ENCODE results near the gene ZNF124.
"Not testable (repeated sequence)": the region's sequence is repeated elsewhere in the genome, so short reads cannot be mapped to it uniquely, and the experiment has no call there.

ZNF124 gene

GRCh38 chr1:247171875-247172563 lies at the start of gene ZNF124:
ZNF124 (minus strand) TSS chr1:247172020; CDS start chr1:247171877, 143 bp downstream.
- peak; percentile 60 for DNase-seq

GRCh38 chr1:247220280-247220679 lies 48.5 kb upstream of the ZNF124 start:
- not testable (repeated sequence) for DNase-seq

DNA sequence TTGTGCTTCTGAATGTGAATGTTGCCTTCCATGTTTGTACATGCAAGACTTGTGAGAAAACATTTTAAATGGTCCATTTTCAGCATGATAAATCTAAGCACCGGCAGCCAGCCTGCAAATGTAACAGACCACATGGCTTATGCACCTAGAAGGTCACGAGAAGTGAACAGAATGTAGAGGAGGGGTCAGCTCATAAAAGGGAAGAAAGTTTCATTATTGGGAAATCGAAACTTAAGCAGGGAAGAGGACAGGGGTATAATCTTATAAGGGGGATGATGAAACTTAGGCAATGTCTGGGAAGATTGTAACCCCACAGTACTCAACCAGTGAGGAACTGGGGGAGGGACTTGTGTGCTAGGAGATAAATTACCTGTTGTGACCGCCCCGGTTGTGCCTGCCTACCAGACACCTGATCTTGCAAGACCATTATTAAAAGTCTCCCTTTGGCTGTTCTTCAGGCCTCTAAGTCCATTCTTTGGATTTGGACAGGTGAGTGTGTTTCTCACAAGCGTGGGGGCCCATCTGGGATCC lies 46.4 kb upstream of the ZNF124 start:
- DNase-seq = peak; percentile 64

DNA sequence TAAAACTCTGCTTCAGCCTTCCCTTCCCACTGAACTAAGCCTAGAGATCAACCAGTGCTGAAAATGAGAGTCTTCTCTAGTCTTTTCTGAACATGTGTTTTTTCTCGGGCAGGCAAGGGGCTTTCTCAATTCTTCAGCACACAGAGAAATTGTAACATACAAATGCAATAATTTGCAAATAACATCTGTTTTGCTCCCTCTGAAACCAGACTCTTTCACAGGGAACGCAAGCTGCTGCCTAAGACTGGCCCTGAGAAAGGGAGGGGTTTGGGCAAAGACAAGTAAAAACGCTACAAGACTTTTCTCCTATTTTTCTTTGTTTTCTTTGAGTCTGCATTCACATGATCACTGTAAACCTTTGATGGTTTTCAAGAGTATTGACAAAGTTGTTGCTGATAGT lies 44.4 kb upstream of the ZNF124 start:
- no peak for DNase-seq

DNA sequence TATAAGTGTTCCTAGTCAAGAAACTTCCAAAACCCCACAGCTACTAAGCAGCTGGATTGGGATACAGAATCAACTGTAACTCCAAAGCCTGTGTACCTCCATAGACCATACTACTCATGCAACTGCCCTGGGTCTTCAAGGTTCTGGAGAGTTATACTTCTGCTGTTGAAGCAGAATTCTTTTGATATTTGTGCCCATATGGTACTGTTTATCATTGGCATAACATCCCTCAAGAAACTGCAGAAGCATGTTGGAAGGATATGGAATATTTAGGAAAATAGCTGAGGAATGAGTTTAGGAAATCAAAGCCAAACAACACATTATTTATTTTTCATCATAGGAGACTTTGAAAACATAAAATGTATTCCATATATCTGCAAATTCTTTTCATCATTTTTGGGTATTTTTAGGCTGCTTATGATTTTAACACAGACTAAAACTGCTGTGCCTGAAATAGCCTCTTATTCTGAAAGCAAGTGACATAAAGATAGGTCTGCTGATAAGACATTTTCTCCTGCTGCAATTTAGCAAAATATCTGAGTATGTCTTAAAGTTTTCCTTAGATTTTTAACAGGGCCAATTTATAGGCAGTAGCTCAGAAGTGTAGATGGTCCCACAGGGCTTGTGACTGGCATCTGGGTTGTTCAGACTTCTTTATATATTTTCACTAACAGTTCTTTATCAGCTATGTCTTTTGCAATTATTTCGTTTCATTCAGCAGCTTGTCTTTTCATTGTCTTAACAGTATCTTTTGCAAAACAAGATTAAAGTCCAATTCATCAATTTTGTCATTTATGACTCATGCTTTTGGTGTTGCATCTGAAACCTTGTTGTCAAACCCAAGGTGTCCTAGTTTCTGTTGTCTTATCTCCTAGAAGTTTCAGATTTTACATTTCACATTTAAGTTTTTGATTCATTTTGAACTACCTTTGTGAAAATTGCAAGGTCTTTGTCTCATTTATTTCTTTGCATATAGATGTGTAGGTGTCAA lies 41.1 kb upstream of the ZNF124 start:
- peak; percentile 54 for DNase-seq

DNA sequence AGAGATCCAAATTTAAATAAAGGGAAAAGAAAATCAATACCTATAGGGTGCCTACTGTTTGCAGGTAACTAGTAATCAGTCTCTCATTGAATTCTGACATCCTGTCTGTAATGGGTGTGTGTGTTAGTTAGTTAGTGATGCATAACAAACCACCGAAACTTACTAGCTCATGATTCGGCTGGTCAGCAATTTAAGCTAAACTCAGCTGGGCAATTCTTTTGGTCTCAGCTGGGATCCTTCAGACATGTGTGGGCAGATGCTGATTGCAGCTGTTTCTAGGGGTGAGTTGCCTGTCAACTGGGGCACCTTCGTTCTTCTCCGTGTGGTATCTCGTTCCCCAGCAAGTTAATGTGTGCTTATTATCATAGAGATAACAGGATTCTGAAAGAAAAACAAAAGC lies 40.2 kb upstream of the ZNF124 start:
- DNase-seq = peak; percentile 48

DNA sequence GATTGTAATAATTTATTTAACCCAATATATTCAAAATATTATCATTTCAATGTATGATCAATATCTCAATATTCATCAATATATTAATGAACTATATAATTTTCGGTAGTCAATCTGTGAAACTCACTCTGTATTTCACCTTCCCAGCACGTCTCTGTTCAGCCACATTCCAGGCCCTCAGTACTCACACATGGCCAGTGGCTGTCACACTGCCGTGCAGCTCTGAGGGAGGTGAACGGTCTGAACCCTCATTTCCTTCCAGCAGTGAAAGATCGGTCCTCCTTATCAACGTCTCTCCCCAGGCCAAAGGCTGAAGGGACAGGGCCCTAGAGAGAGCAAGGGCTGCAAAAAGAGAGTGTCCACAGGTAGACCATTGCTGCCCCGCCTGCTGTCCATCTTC lies 39.5 kb upstream of the ZNF124 start:
- DNase-seq = peak; percentile 42

DNA sequence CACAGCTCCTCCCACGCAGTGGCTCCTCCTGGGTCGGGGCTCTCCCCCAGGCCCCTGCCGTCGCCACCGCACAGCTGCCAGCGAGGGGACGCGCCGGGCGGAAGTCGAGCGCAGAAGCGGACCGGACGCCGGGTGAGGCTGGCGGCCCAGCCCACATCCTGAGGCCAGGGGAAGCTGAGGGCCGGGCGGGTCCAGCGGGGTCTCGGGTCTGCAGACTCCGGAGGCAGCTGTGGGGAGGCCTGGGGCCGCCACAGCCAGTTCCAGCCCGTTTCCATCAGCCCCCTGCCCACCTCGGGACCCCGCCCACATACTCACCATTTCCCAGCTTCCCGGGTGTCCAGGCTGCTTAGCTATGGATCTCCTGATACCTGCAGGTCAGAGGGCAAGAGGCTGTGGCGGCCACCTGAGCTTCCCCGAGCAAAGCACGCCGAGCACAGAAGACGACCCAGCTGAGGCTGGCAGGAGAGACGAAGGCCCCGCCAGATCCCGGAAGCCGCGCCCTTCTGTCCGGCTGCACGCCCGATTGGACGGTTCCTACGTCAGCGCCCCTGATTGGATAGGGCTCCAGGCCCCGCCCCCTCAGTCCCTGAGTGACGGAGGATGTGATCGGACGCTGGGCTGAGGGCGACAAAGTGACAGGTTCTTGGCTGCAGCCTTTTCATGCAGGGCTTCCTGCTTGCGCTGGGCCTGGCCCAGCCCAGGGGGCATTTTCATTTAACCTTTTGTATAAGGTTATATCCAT lies 38.7 kb upstream of the ZNF124 start:
- DNase-seq = peak; percentile 99

- no peak for DNase-seq
These were observed 38.2 kb upstream of the ZNF124 start for GRCh38 chr1:247210062-247210375.

DNA sequence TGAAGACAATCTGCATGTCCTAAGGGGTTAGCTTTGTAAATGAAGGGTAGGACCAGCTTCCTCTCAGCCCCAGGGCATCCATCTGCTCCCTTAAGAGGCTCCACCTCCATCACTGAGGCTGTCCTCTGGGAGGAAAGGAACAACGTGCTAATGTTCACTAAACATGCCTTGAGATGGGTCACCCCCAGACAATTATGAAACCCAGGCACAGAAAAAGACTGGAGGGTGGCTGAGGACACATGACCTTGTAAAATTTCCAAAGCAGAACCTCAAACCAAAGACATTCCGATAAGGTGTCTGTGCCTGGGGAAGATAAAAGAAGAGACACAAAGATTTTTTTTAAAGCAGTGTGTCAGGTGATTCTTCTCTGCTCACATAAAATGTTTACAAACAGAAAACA lies 37.6 kb upstream of the ZNF124 start:
- peak; percentile 73 for DNase-seq

DNA sequence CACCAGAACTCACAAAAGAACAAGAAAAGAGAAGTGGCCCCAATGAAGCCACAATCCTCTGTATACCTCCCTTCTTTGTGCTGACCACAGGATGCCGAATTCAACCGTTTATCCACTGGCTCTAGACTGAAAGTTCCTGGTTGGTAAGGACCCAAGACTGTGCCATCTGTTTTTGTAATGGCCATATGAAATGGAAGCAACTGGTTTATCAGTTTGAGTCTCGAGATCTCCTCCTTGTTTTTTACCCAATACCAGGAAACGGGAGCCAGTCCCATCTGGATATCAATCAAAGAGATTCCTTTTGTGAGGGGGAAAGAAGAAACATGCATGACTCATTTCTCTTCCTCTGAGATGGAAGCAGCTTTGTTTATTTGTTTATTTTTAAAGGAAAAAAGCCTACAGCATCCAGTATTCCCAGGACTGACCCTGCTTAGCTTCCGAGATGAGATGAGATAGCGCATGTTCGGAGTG lies 32.4 kb upstream of the ZNF124 start:
- DNase-seq = no peak

- DNase-seq = no peak
These were observed 27.0 kb upstream of the ZNF124 start for GRCh38 chr1:247198781-247199180.

DNA sequence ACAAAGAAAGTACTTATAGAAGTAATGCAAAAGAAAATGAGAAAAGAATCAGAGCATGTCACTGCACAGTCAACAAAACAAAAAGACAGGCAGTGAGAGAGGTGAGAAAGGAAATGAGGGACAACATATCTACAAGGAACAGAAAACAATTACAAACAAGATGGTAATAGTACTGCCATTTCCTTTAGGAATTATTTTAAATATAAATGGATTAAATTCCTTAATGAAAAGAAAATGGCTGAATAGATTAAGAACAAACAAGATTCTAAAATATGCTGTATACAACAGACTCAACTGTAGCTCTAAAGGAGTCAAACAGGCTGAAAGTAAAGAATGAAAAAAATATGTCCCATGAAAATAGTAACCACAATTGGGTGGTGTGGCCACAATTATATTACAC lies 22.1 kb upstream of the ZNF124 start:
- no peak for DNase-seq

GRCh38 chr1:247189981-247190798 lies 18.4 kb upstream of the ZNF124 start:
- no peak for DNase-seq

- peak; percentile 64 for DNase-seq
These were observed 13.8 kb upstream of the ZNF124 start for GRCh38 chr1:247185667-247186066.

DNA sequence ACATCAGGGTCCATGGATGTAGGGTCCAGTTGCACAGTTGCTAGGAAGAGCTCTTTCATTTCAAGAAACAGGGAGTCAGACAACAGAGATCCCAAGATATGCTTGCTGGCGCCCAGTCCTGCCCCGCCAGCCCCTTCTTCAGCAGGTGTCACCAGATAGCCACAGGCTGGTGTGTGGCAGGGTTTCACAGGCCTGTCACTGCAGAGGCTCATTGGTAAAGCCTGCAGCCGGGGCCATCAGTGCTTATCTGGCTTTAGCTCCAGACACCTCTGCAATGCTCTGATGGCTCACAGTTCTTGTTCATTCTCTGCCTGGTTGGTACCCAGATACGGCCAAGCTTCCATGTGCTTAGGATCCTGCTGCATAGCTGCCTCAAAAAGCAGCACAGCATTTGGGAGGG lies 12.4 kb upstream of the ZNF124 start:
- no peak for DNase-seq

GRCh38 chr1:247182994-247183393 lies 11.2 kb upstream of the ZNF124 start:
- no peak for DNase-seq

- DNase-seq = no peak
These were observed 8.8 kb upstream of the ZNF124 start for GRCh38 chr1:247180581-247180980.

DNA sequence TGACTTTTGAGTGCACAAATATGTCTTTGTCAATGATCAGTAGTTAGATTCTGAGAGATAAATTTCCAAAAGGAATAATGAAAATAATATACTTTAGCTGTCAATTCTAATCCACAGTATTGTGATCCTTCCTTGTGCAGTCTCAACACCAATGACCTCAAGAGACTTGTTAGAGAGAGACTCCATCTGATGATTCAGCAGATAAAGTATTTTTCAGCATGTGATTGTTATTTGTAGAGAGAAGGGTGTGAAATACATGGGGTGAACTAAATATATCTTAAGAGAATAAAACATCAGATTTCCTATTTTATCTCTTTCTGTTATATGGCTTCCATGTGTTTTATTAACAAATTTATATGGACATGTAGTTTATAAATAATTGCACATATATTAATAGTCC lies 5.9 kb upstream of the ZNF124 start:
- DNase-seq = no peak

- peak; percentile 61 for DNase-seq
These were observed 3.6 kb upstream of the ZNF124 start for GRCh38 chr1:247175458-247175857.

- peak; percentile 45 for DNase-seq
These were observed 1.6 kb upstream of the ZNF124 start for GRCh38 chr1:247173431-247173830.

GRCh38 chr1:247172996-247173395 lies 1.2 kb upstream of the ZNF124 start:
- DNase-seq = peak; percentile 80
